ENCODE data around the gene ACAD9.
"Not testable (repeated sequence)": the region's sequence is repeated elsewhere in the genome, so short reads cannot be mapped to it uniquely, and the experiment has no call there.

ACAD9 gene

DNA sequence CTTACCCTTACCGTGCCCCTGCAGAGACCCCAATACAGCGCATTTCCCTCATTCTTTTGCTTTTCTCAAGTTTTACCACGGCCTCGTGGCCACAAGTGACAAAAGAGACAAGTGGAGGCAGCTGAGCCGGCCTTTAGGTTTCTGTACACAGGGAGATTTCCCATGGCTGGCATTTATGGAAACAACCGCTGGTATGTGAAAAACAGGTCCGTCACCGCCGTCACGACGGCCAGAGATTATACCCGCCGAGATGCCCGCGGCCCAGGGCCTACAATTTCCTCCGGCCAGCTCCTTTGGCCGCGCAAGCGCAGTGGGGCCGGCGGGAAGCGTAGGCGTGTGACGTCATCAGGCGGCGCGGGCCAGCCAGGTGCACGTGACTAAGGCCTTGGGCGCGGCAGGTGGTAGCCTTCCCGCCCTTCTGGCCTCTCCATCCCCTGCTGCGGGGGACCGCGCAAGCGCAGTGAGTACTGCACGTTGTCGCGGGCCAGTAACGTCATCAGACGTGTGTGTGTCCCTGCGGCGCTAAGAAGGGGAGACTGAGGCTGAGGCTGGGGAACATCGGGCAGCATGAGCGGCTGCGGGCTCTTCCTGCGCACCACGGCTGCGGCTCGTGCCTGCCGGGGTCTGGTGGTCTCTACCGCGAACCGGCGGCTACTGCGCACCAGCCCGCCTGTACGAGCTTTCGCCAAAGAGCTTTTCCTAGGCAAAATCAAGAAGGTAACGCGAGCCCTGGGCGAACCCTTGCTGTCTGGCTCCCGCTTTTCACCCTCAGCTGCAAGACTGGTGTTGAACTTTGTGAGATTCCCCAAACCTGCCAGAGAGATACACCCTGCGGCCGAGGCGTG is at the start of gene ACAD9:
ACAD9 (plus strand) TSS at position 496 of the 845 bp plus-strand sequence; CDS start at position 568, 72 bp downstream.
- DNase-seq (ENCODE audit: low read depth) = peak; percentile 97

DNA sequence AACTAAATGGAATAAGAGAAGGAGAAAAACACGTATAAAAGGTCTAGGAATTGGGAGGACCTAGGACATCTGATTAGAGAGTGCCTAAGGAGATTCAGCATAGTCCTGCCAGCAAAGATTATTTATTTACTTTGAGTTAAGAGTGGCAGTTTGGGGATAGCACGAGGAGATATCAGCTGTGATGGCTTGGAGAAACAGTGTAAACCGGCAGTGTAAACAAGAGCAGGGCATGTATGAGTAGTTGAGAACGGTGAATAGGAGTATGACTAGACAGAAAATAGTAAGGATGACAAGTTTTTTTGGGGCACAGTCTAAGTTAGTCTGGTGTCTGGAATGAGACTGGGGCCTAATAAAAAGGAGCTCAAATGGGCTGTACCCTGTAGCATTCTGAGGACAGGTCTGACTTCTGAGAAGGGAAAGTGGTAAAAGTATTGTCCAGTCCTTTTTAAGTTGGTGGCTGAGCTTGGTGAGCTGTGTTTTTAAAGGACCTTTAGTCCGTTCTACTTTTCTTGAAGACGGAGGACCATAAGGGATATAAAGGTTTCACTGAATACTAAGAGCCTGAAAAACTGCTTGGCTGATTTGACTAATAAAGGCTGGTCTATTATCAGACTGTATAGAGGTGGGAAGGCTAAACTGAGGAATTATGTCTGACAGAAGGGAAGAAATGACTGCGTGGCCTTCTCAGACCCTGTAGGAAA is 49.3 kb upstream of the ACAD9 start:
- DNase-seq (ENCODE audit: low read depth) = not testable (repeated sequence)

DNA sequence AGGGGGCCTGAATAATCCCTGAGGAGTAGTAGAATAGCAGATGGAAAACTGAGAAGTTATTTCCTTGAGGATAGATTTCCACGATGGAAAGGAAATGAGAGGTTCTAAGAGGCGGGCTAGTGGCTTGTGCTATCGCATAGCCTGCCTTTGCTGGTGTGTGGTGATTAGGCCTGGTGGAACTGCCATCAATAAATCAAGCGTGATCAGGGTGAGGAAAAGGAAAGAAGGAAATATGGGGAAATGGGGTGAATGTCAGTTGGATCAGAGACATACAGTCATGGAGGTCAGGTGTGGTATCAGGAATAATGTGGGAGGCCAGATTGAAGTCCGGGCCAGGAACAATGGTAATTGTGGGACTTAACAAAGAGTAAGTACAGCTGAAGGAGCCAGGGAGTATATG is 48.7 kb upstream of the ACAD9 start:
- DNase-seq (ENCODE audit: low read depth) = not testable (repeated sequence)

DNA sequence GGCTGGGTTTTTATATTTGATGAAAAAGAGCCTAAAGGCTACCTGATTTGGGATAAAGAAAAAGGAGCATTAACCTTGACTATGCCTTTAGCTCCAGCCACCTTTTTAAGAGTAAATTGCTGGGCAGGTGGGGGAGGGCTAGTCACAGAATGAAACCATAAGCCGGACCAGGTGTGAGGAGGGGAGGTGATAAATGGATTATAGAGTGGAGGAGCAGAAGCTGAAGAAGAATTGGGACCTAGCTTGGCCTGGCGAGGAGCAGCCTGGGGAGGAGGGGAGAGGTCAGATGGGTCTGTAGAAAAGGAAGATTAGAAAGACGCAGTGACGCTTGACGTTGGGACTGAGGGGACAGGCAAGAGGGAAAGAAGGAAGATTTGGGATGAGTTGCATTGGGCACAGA is 46.4 kb upstream of the ACAD9 start:
- DNase-seq (ENCODE audit: low read depth) = not testable (repeated sequence)

DNA sequence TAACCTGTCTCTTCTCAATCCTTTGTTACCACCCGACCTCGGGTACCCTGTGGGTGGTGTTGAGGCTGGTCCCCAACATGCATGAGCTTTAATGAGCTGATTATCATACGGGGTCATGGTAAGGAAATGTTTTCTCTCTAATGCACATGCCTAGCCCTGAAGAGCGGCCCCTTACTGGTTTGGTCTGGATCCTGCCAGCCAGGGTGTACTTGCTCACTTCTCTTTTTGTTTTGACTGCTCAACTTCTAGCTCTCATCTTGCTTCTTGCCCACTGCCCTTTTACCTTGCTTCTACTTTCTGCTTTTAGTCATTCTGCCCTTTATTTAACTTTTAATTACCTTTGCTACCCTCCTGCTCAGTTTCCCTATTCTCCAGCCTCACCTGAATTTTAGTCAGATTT is 44.3 kb upstream of the ACAD9 start:
- no peak for DNase-seq (ENCODE audit: low read depth)

DNA sequence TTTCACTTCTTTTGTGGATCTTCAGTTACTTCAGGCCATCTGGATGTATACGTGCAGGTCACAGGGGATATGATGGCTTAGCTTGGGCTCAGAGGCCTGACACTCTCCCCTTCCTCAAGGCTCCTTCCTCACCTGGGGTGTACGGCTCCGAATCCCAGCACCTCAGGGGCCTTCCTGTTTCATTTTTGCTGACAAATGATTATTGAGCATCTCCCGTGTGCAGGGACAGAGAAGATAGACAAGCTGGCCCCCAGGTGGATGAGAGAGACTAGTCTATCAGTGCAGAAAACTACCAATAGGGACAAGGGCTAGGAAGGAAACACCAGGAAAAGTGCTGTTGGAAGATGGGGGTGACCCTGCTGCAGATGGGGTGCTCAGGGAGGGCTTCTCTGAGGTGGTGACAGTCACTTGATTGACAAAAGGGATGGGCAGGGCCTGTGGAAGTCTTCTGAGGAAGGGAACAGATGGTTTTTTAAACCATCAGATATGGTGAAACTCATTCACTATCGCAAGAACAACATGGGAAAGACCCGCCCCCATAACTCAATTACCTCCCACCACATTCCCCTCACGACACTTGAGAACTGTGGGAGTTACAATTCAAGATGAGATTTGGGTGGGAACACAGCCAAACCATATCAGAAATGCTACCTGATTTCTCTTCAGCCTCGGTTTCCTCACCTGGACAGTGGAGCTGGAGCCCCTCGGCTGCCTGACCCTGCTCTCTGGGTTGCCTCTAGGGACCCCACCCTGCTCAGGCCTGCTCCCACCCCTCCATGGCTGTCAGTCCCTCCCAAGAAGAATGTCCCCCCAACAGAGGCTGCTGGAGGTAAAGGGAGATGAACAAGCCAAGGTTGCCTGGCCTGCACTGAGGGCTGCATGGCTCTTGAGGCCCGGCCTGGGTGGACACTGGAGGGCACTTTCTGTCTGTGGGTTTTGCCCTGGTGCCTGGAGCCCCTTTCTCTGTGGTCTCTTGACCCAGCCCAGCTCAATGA is 37.2 kb upstream of the ACAD9 start:
- DNase-seq (ENCODE audit: low read depth) = no peak

DNA sequence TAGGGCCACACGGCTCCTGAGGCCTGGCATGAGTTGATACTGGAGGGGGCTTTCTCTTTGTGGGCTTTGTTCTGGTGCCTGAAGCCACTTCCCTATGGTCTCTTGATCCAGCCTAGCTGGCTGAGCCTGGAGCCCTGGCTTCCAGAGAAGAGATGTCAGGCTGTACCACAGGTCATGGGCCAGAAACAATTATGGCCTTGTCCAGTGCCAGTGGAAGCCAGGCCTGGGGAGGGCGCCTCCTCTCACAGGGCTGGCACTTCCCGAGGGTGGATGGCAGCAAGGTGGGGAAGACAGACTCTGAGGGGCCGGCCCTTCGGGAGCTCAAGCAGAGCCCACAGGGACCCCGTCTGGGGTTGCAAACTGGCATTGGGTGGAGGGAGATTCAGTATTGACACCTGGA is 34.9 kb upstream of the ACAD9 start:
- no peak for DNase-seq (ENCODE audit: low read depth)

DNA sequence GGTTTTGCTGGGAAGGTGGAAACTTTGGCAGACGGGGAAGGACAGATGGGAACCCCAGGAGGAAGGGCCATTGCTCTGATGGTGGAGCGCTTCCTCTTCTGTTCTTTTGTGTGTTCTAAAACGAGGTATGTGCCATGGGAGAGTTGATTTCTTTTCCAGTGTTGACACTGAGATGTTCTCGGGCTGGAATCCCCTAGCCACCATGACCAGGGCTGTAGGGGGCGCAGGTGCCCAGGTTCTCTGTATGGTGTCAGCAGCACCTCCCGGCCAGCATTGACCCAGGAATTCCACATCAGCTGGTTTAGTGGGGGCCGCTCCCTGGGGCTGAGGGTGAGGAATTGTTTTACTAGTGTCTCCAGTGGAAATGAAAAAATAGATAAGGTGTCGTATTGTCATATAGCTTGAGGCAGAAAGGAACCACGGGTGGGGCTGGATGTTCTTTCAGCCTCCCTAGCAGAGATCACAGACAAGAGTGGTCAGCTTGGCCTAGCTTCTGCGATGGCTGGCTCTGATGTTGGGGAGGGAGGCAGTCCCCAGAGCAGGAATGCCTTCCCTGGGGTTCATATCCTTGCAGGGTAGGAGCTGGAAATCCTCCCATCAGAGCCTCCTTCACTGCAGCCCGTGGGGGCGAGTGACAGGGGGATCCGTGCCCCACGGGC is 34.2 kb upstream of the ACAD9 start:
- DNase-seq (ENCODE audit: low read depth) = no peak

DNA sequence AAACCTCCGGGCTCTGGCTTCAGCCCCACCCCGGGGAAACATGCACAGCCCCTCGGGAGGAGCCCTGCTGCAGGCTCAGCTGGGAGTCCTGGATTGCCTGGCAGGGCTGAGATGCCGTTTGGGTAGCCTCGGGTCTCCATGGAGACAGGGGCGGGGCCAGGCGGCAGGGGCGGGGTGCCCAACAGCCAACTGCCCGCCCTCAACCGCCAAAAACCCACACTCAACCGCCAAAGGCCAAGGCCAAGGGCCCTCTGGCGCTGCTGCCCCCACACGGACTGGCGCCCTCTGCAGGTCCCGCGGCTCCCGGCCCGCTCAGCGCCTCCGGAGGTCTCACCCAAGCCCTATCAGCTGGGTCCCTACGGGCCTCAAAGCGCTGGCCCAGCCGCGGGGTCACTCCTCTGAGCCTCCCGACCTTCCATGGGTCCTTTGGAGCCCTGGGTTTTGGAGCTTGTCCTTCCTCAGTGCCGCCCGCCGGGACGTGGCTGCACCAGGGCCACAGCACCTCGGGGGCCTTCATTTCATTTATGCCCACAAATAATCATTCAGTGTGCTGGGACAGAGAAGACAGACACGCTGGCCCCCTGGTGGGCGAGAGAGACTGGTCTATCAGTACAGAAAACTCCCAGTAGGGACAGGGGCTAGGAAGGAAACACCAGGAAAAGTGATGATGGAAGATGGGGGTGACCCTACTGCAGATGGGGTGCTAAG is 33.5 kb upstream of the ACAD9 start:
- DNase-seq (ENCODE audit: low read depth) = peak; percentile 52

DNA sequence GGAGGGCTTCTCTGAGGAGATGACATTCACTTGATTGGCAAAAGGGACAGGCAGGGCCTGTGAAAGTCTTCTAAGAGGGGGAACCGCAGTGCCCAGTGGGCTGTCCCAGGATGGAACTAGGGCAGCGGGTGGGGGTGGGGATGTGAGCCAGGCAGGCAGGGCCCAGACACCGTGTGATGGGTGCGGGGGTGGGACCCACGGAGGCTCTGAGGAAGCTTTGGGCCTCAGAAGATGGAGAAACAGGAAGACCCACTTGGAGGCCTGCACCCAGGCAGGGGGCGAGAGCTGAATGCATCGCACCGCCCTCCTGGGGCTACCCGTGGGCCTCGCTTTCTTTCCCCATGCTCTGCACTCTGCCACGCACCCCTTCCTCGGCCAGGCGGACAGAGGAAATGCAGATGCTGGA is 32.9 kb upstream of the ACAD9 start:
- DNase-seq (ENCODE audit: low read depth) = no peak

DNA sequence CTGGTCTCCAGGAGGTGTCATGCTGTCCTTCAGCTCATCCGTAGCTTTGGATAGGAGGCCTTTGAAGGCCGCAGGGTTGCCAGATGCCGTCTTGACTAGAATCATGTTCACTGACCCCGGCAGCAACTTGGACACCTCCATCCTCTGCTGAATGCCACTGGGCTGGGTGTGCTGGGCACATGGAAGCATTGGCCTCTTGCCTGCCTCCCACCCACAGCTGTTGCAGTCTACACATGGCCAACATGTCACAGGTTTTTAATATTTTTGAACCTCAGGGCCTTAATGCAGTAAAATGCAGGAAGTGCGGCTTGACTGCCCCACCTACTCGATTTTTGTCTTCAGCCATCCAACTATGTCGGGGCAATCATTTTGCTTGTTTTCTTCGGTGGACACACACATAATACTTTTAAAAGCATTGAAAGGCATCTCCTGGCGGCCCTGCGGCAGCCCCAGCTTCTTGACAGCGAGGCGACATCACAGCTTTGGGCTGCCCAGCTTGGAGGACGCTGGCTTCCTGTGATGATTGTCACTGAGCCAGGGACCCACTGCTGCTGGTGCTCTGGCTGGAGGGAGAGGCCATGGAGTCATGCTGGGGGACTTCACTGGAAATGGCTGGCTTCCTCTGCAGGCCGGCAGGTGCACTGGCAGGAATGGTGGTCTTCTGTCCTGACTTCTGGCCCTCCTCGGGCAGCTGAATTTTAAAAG is 31.6 kb upstream of the ACAD9 start:
- DNase-seq (ENCODE audit: low read depth) = no peak

DNA sequence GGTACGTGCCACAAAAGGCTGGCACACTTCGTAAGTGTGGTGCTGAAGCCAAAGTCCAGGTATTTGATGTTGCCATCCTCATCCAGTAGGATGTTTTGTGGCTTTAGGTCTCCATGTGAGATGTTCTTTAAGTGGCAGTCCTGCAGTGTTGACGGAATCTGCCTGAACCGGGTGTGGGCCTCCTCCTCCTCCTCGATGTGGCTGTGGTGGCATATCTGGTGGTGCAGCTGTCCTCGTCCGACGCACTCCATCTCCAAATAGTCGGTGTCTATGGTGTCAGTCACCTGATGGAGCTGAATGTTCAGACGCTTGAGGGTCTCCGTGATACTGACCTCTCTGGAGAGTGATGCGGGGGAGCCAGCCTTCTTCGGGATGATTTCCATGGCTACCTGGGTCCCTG is 30.5 kb upstream of the ACAD9 start:
- no peak for DNase-seq (ENCODE audit: low read depth)

DNA sequence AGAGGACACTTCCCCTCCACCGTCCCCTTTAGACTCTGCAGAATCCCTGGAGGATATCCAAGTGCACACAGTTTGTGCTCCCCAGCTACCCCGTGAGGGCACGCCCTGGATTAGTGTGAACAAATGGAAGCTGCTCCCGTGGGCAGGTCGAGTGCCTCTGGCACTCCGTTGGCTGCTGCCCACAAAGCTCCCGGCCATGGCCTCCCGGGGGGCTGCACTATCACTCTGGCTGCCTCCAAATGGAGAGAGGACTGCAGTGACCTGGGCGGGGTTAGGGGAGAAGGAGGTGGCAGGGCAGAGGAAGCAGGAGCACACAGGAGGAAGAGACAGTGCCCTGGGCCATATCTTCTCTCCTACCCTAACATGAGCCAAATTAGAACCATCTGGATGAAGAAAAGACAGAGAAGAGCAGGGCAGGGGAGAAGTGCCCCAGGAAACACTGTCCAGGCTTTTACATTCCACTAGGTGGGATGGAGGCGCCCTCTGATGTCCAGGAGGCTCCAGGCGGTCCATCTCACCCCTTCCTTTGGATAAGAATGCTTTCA is 29.4 kb upstream of the ACAD9 start:
- DNase-seq (ENCODE audit: low read depth) = peak; percentile 18

DNA sequence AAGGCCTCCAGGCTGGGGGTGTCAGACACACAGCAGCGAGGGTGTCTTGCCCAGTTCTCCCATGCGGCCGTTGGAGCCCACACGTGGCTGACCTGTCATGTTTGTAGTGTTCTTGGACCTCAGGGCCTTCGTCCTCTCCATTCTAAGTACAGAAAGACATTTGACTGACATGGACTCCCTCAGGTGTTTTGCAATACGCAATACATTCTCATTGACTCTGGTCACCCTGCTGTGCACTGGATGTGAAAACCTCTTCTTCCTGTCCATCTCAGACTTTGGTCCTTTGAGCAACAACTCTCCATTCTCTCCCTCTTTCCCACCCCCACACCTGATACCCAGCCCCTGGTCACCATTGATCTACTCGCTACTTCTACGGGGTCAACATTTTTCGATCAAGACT is 28.9 kb upstream of the ACAD9 start:
- DNase-seq (ENCODE audit: low read depth) = no peak

DNA sequence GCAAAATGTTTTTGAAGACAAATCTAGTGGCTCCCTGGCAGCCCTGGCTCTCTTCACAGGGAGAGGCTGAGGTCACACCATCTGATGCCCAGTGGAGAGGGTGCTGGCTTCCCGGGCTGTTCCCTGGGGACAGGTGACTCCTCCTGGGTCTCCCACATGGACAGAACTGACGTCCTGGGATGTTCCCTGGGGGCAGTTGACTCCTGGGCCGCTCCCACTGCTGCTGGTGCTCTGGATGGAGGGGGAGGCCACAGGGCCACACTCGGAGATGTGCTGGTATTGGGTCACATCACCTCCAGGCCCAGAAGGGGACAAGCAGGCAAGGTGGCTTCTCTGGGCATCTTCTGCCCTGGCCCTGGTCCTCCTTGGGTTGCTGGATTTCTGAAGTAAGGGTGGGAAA is 27.8 kb upstream of the ACAD9 start:
- DNase-seq (ENCODE audit: low read depth) = no peak

DNA sequence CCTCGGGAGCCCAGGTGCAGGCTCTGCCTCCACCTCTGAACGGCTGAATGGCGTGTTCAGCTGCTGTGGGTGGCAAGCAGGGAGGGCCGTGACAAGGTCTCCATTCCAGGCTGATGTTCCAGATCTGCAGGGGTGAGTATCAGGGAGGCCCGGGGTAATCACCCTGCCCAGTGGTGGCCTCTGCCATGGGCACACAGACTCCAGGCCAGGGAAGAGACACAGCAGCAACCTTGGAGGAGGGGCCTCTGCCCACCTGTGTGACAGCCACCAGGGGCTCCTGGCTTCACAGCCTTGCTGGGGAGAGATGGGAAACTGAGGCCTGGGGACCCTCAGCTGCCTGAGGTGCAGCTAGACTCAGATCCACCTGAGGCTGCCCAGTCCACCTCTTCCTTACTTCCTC is 25.6 kb upstream of the ACAD9 start:
- DNase-seq (ENCODE audit: low read depth) = no peak

DNA sequence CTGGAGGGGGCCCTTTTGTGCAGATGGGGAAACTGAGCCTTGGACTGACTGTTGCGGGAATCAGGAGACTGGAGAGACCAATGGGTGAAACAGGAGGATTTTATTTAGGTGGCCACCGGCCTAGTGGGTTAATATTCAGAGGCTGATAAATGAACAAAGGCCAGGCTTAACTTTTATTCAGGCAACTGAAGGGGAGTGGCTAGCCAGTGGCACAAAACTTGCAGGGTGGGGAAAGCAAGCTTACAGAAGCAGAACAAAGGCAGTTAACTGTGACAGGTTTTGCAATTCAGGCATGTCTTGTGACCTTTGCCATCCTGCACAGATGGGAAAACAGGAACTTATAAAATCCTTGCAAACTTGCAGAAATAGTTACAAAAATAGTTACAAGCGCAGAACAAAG is 24.9 kb upstream of the ACAD9 start:
- DNase-seq (ENCODE audit: low read depth) = no peak

DNA sequence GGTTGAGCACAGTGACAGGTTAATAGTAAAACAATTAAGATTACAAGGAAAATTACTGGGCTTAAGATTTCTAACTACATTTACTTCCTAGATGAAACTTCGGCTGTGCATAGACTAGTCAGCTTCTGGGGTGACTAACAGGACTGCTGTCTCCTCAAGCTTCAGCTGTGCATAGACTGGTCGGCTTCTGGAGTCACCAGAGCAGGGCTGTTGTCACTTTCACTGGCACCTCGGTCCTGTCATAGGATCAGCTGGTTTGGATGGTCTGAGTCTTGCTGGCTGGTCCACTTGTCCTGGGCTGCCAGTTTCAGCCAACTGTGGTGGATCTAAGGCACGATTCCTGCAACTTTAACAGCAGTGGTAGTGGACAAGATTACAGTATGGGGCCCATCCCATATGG is 23.9 kb upstream of the ACAD9 start:
- DNase-seq (ENCODE audit: low read depth) = no peak

DNA sequence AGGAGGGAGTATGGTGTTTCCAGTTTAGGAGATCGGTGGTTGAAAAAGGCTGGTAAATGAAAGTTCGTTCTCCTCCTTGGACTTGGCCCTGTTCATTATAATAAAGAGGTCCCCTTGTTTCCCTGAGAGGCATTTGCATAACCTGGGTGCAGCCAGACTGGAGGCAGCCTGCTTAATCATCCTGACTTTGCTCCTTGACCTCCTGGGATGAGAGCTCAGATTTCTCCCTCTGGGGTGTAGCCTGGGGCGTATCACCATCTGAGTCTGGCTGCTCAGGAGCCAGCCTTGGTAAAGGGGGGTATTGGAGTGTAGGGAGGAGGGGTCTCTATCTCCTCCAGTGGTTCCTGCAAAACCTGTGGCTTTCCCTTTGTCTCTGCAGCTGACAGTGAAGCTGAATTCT is 21.3 kb upstream of the ACAD9 start:
- DNase-seq (ENCODE audit: low read depth) = no peak

DNA sequence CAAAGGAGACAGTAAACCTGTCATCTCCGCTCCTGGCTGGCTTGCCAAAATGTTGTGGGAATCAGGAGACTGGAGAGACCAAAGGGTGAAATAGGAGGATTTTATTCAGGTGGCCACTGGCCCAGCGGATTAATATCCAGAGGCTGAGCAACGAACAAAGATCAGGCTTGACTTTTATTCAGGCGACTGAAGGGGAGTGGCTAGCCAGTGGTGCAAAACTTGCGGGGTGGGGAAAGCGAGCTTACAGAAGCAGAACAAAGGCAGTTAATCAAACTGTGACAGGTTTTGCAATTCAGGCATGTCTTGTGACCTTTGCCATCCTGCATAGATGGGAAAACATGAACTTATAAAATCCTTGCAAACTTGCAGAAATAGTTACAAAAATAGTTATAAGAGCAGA is 19.8 kb upstream of the ACAD9 start:
- no peak for DNase-seq (ENCODE audit: low read depth)

All from iris pigment epithelial cell (primary cell).